GM12892 (cell line): Measurements from ENCODE around the gene ABCB1.

Experiments used
- POLR2A ChIP-seq: IDR thresholded peaks from 2 replicates; pipeline ENCODE4 v1.6.1; 2011; ENCODE audit warnings: low read depth, low read length, control low read depth
- POLR2AphosphoS5 ChIP-seq: IDR thresholded peaks from 2 replicates; pipeline ENCODE4 v1.6.1; 2011; ENCODE audit warnings: low read depth, low read length, control low read depth
- TAF1 ChIP-seq: IDR thresholded peaks from 2 replicates; pipeline ENCODE4 v1.6.1; 2011; ENCODE audit warnings: low read depth, mild to moderate bottlenecking, control low read depth, low read length, borderline replicate concordance

GRCh38 chr7:87608431-87608830, 7.7 kb upstream of the ABCB1 start:
- TF ChIP-seq POLR2AphosphoS5 (no peak), TAF1 (no peak), POLR2A (no peak)
